COLO829 (cell line): ENCODE results near the gene GNB1L.

Experiments used
- DNase-seq: peaks from one replicate; pipeline ENCODE4 v3.0.0; 2012; ENCODE audit warnings: low spot score

The GNB1L gene

GRCh38 chr22:19808873-19809478 lies 45.7 kb downstream of the GNB1L start:
- no peak for DNase-seq

GRCh38 chr22:19807914-19808872 lies 46.5 kb downstream of the GNB1L start:
- no peak for DNase-seq

- DNase-seq: no peak
Observed at GRCh38 chr22:19807161-19807913, 47.3 kb downstream of the GNB1L start.

GRCh38 chr22:19806213-19807160 lies 48.2 kb downstream of the GNB1L start:
- peak; percentile 83 for DNase-seq

GRCh38 chr22:19805821-19806212 lies 48.9 kb downstream of the GNB1L start:
- peak; percentile 28 for DNase-seq

- no peak for DNase-seq
Observed at GRCh38 chr22:19803736-19804267, 50.9 kb downstream of the GNB1L start.

- DNase-seq: no peak
Observed at GRCh38 chr22:19802894-19803735, 51.6 kb downstream of the GNB1L start.

- DNase-seq: no peak
Observed at GRCh38 chr22:19802001-19802893, 52.4 kb downstream of the GNB1L start.

GRCh38 chr22:19801340-19802000 lies 53.2 kb downstream of the GNB1L start:
- DNase-seq: no peak

GRCh38 chr22:19800761-19801244 lies 53.9 kb downstream of the GNB1L start:
- DNase-seq: no peak

GRCh38 chr22:19800306-19800705 lies 54.4 kb downstream of the GNB1L start:
- DNase-seq: no peak

GRCh38 chr22:19799322-19800190 lies 55.1 kb downstream of the GNB1L start:
- DNase-seq: no peak

GRCh38 chr22:19798891-19799293 lies 55.8 kb downstream of the GNB1L start:
- DNase-seq: no peak

GRCh38 chr22:19798003-19798665 lies 56.5 kb downstream of the GNB1L start:
- no peak for DNase-seq

- DNase-seq: no peak
Observed at GRCh38 chr22:19797086-19798002, 57.3 kb downstream of the GNB1L start.

GRCh38 chr22:19796160-19796559 lies 58.5 kb downstream of the GNB1L start:
- no peak for DNase-seq
